Measurements from ENCODE around the gene CCNYL1. TPM values are rescaled to one million over a fixed set of nuclear protein-coding genes. Genes with fewer than 3 reads are reported as not detected.
"Not testable (repeated sequence)": the region's sequence is repeated elsewhere in the genome, so short reads cannot be mapped to it uniquely, and the experiment has no call there.

CCNYL1 gene
- total RNA-seq, 1 donor from 2014 or later: 11.9 TPM

- Mint-ChIP-seq H3K36me3 (peaks cover 7% of the 10 kb centered on the region), H3K27me3 (ENCODE audit: low read depth) (no peaks in the 10 kb centered on the region), H3K27ac (no peak overlapping the region), H3K9me3 (no peaks in the 10 kb centered on the region), H3K4me3 (no peak overlapping the region), H3K4me1 (no peaks in the 10 kb centered on the region)
- TF ChIP-seq, protein P1, sequence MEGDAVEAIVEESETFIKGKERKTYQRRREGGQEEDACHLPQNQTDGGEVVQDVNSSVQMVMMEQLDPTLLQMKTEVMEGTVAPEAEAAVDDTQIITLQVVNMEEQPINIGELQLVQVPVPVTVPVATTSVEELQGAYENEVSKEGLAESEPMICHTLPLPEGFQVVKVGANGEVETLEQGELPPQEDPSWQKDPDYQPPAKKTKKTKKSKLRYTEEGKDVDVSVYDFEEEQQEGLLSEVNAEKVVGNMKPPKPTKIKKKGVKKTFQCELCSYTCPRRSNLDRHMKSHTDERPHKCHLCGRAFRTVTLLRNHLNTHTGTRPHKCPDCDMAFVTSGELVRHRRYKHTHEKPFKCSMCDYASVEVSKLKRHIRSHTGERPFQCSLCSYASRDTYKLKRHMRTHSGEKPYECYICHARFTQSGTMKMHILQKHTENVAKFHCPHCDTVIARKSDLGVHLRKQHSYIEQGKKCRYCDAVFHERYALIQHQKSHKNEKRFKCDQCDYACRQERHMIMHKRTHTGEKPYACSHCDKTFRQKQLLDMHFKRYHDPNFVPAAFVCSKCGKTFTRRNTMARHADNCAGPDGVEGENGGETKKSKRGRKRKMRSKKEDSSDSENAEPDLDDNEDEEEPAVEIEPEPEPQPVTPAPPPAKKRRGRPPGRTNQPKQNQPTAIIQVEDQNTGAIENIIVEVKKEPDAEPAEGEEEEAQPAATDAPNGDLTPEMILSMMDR (IDR thresholded peaks at IDR 0.05; ENCODE audit: unreplicated experiment): no peak
- DNase-seq (ENCODE audit: low spot score in 2 of 2, unreplicated experiment in 2 of 2): no peak
Measured at GRCh38 chr2:207733597-207734240, 22.3 kb downstream of the CCNYL1 start.

GRCh38 chr2:207734264-207734635 is 22.8 kb downstream of the CCNYL1 start:
- H3K27ac Mint-ChIP-seq: no peak overlapping the region
- H3K4me1 Mint-ChIP-seq: no peaks in the 10 kb centered on the region
- H3K4me3 Mint-ChIP-seq: no peak overlapping the region

GRCh38 chr2:207734636-207735512 is 23.4 kb downstream of the CCNYL1 start:
- no peak for DNase-seq (ENCODE audit: low spot score in 2 of 2, unreplicated experiment in 2 of 2)
- H3K4me1 Mint-ChIP-seq: no peaks in the 10 kb centered on the region
- no peaks in the 10 kb centered on the region for H3K27me3 Mint-ChIP-seq (ENCODE audit: low read depth)
- H3K27ac Mint-ChIP-seq: no peak overlapping the region
- no peak overlapping the region for H3K4me3 Mint-ChIP-seq
- H3K9me3 Mint-ChIP-seq: no peaks in the 10 kb centered on the region
- TF ChIP-seq, protein P1 (IDR thresholded peaks at IDR 0.05; ENCODE audit: unreplicated experiment): no peak
- H3K36me3 Mint-ChIP-seq: peaks cover 3% of the 10 kb centered on the region

More at GRCh38 chr2:207734264-207734635, 22.8 kb downstream of the CCNYL1 start:
- Mint-ChIP-seq H3K27me3 (ENCODE audit: low read depth) (no peaks in the 10 kb centered on the region), H3K36me3 (peaks cover 6% of the 10 kb centered on the region), H3K9me3 (no peaks in the 10 kb centered on the region)
- TF ChIP-seq, protein P1 (IDR thresholded peaks at IDR 0.05; ENCODE audit: unreplicated experiment): no peak
- no peak for DNase-seq (ENCODE audit: low spot score in 2 of 2, unreplicated experiment in 2 of 2)

GRCh38 chr2:207735513-207735859 is 24.0 kb downstream of the CCNYL1 start:
- not testable (repeated sequence) for DNase-seq (ENCODE audit: low spot score in 2 of 2, unreplicated experiment in 2 of 2); H3K9me3 Mint-ChIP-seq; H3K36me3 Mint-ChIP-seq; H3K4me1 Mint-ChIP-seq; H3K27ac Mint-ChIP-seq; H3K27me3 Mint-ChIP-seq (ENCODE audit: low read depth); H3K4me3 Mint-ChIP-seq

- Mint-ChIP-seq H3K4me1 (no peaks in the 10 kb centered on the region), H3K4me3 (no peak overlapping the region), H3K9me3 (no peaks in the 10 kb centered on the region), H3K27ac (no peak overlapping the region), H3K27me3 (ENCODE audit: low read depth) (no peaks in the 10 kb centered on the region), H3K36me3 (no peaks in the 10 kb centered on the region)
- DNase-seq (ENCODE audit: low spot score in 2 of 2, unreplicated experiment in 2 of 2): no peak
- TF ChIP-seq, protein P1 (IDR thresholded peaks at IDR 0.05; ENCODE audit: unreplicated experiment): no peak
Measured at GRCh38 chr2:207743514-207743913, 32.1 kb downstream of the CCNYL1 start.

GRCh38 chr2:207744050-207744449 is 32.6 kb downstream of the CCNYL1 start:
- Mint-ChIP-seq H3K4me1 (no peaks in the 10 kb centered on the region), H3K9me3 (no peaks in the 10 kb centered on the region), H3K27me3 (ENCODE audit: low read depth) (no peaks in the 10 kb centered on the region), H3K4me3 (no peak overlapping the region), H3K36me3 (no peaks in the 10 kb centered on the region), H3K27ac (no peak overlapping the region)
- TF ChIP-seq, protein P1 (IDR thresholded peaks at IDR 0.05; ENCODE audit: unreplicated experiment): no peak
- DNase-seq (ENCODE audit: low spot score in 2 of 2, unreplicated experiment in 2 of 2): no peak

Data from mesothelial cell of epicardium (in vitro differentiated cells).